22Rv1 (cell line): ENCODE data around the gene ADAMTS8.

ENCODE experiments used
- H3K27ac ChIP-seq: fragments of 450-650 bp; 2 replicates; pipeline ENCODE4 v1.5.1; 2017
- ZFX ChIP-seq: fragments of 450-650 bp; IDR thresholded peaks from 2 replicates; pipeline ENCODE4 v1.6.1; 2017; ENCODE audit warnings: antibody characterized with exemption, borderline replicate concordance
- TF ChIP-seq, protein P1 (sequence below): fragments of 450-650 bp; IDR thresholded peaks from 2 replicates; pipeline ENCODE4 v1.5.1; 2017; ENCODE audit warnings: mild to moderate bottlenecking

ADAMTS8 gene

DNA sequence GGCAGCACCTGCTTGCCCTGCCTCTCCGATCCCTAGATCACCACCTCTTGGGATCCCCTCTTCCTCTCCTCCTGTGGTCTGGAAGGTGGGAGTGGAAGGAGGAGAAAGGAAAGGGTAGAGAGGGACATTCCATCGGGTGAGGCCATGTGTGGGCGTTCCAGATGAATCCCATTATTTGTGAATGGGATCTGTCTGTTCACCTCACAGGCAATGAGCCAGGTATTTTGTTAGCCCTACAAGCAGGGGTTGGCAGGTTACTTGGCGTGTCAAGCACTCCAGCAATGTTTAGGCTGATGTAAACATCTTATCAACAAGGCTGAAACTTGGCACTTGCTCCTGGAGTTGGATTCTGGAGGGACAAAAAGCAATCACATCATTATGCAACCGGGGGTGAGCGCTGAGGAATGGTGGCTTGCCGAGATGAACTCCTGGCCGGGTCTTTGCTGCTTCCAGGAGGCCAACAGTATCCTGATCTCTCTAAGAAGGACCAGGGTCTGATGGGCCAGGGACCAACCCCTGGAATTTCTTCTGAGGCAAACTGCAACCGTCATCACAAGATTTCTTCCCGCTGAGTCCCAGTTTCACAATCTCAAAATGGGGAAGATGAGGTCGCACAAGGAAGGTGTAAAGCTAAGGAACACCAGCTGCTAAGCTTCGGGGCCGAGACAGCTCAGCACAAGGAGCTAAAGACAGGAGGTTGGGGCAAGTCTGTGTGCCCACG lies 7.8 kb downstream of the ADAMTS8 start:
- H3K27ac ChIP-seq, result no peak overlapping the region
- TF ChIP-seq, protein P1, sequence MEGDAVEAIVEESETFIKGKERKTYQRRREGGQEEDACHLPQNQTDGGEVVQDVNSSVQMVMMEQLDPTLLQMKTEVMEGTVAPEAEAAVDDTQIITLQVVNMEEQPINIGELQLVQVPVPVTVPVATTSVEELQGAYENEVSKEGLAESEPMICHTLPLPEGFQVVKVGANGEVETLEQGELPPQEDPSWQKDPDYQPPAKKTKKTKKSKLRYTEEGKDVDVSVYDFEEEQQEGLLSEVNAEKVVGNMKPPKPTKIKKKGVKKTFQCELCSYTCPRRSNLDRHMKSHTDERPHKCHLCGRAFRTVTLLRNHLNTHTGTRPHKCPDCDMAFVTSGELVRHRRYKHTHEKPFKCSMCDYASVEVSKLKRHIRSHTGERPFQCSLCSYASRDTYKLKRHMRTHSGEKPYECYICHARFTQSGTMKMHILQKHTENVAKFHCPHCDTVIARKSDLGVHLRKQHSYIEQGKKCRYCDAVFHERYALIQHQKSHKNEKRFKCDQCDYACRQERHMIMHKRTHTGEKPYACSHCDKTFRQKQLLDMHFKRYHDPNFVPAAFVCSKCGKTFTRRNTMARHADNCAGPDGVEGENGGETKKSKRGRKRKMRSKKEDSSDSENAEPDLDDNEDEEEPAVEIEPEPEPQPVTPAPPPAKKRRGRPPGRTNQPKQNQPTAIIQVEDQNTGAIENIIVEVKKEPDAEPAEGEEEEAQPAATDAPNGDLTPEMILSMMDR, result no peak
- TF ChIP-seq ZFX, result no peak

DNA sequence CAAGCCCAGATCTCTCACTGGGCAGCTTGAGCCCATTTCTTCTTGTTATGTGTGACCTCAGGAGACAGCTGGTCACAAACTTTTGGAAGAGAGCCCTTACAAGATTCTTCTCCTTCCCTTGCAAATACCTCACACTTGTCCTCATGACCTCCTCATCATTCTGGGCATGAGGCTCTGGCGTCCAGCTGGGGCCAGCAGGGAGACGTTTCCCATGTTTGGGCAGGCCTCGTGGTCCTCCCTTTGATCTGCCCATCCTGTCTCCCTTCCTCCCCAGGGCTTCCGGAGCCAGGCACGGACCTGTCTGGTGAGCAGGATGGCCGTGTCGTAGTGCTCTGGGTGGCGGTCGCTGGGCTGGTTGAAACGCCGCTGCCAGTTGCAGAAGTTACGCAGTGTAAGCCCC lies 9.7 kb downstream of the ADAMTS8 start:
- TF ChIP-seq, protein P1, result no peak
- TF ChIP-seq ZFX, result no peak
- no peak overlapping the region for H3K27ac ChIP-seq

DNA sequence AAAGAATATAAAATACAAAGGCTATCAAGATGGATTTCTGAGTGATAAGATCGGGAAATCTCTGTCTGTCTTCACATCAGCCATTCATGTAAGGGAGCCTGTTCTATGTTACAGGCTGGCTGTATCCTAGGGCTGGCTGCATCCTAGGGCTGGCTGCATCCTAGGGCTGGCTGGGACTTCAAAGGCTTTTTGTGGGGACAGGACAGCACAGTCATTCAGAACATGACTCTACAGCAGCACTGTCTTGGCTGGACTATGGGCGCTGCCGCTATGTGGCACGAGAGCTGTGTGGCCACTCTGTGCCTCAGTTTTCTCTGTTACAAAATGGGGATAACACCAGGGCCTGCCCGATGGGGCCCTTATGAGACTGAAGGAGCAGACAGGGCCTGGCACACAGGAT lies 10.2 kb downstream of the ADAMTS8 start:
- TF ChIP-seq, protein P1, result no peak
- no peak for TF ChIP-seq ZFX
- H3K27ac ChIP-seq, result no peak overlapping the region

DNA sequence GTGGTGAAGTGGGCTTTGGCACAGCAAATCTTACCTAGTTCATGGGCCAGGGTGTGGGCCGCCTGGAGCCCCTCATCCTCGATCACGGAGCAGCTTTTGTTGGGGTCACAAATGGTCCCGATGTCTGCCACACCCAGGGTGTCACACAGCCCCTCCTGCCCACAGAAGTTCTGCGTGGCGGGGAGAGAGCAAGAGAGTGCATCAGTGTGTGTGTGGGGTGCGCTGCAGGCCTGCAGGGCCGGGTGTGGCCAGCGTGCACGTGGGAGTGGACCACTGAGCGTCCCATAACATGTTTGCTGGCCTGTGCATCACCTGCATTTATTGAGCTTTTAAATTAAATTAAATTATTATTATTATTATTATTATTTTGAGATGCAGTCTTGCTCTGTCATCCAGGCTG lies 11.5 kb downstream of the ADAMTS8 start:
- no peak overlapping the region for H3K27ac ChIP-seq
- TF ChIP-seq ZFX, result no peak
- TF ChIP-seq, protein P1, result no peak

DNA sequence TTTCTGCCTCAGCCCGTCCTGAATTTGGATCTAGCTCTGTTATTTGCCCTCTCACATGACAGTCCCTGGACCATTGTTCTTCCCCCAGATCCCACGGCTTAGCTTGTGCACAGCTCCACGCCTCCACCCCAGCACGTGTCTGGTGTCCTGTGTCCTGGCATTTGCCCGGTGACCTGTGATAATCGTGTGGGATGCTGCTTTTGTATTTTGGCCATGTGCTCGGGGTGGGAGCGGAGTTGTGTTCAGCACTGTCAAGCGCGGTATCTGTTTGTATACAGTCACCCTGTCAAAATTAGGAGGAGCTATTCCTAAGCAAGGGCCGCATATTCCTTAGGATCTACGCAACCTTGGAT lies 11.9 kb downstream of the ADAMTS8 start:
- no peak overlapping the region for H3K27ac ChIP-seq
- TF ChIP-seq, protein P1, result no peak
- no peak for TF ChIP-seq ZFX

DNA sequence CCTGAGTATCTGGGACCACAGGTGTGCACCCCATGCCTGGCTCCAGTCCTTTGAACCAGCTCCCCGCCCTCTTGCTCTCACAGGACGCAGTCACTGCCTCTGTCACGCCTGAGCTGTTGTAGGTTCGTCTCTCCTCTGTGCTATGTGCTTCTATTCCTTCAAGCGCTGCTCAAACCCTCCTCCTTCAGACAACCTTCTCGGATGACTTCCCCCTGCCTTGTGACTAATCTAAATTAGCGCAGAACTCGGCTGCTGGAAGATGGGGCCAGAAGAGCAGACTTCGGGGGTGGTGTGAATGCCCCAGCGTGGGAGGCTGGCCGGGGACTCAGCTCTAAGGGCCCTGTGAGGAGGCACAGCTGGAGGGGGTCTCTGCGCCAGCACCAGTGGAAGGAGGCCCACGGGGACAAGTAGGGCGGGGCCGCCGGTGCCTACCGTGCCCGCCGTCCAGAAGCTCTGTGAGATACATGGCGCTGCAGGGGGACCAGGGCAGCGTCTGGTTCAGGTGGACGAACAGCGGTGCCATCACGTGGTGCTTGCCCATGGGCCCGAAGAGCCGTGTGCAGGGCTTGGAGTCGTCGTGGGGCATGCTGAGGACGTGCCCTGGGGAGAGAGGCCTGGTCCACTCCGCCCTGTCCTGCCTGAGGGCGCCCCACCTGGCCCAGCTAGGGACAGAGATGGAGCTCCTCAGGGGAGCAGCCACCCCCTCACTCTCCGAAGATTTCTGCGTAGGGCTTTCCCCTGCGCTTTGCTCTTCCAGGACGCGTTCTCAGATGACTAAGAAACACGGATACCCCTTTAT lies 12.5 kb downstream of the ADAMTS8 start:
- TF ChIP-seq ZFX, result no peak
- TF ChIP-seq, protein P1, result no peak
- H3K27ac ChIP-seq, result no peak overlapping the region
